ENCODE results near the gene MARK3.
A peak's percentile ranks its signal among the peaks of the same experiment; 100 is the strongest.

Gene MARK3

DNA sequence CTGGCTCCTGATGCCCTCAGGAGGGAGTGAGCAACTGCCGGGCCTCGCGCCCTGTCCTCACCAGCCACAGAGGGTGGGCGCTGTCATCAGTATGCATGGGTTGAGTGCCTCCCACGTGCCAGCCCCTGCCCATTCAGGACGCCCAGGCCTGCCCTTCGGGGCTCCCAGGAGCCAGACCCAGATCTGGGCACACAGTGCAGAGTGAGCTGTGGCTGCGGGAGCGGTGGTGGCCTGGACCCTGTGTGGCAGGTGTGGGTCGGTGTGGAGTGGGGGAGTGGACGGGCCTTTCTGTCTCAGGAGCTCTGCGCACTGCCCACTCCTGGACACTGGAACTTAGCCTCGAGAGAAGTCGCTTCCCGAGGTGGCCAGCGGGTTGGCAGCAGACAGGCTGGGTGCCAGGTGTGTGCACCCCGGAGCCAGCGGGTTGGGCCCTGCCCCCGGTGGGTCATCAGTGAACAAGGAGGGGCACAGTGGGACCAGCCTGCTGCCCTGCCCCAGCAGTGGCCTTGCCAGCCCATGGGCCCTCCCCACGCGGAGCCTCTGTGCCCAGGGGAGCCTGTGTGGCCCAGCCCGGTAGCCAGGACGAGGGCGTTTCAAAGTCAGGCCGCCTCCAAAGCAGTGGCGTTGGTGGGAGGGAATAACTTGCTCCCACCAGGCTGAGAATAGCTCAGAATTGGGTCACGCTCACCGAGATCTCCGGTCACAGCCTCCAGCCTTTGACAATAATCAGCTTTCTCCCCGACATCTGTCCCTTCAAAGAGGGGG, 153.3 kb downstream of the MARK3 start:
- DNase-seq (ENCODE audit: low spot score): no peak

DNA sequence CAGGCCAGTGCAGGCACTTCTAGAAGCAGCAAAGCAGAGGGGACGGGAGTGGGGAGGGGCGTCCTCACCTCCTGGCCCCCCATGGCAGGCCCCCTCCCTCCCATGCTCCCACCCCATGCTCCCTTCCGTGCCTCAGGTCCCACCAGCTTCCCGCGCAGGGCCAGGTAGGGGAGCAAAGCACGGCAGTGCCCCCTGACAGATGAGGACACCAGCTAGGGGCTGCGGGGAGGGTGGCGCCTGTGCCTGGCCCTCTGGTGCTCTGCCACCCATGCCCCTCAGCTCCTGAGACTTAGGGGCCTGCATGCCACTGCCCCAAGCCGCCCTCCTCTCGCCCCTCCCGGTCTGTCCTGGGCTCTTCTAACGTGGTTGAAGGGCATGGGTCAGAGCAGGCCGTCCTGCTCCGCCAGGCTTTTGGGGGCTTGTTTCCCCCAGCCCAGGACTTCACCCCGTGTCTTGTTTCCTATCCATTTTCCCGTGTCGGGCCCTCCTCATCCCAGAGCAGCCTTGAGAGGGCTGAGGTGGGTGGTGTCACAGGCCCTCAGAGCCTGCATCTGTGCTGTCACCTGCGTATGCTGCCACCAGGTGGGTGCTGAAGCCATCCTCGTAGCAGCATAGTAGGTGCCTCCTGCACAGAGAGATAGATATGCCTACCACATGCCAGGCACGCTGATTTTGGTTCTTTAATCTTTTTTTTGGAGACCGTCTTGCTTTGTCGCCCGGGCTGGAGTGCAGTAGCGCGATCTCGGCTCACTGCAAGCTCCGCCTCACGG, 154.0 kb downstream of the MARK3 start:
- DNase-seq (ENCODE audit: low spot score): no peak

GRCh38 chr14:103540821-103541708, 155.8 kb downstream of the MARK3 start:
- DNase-seq (ENCODE audit: low spot score): no peak

DNA sequence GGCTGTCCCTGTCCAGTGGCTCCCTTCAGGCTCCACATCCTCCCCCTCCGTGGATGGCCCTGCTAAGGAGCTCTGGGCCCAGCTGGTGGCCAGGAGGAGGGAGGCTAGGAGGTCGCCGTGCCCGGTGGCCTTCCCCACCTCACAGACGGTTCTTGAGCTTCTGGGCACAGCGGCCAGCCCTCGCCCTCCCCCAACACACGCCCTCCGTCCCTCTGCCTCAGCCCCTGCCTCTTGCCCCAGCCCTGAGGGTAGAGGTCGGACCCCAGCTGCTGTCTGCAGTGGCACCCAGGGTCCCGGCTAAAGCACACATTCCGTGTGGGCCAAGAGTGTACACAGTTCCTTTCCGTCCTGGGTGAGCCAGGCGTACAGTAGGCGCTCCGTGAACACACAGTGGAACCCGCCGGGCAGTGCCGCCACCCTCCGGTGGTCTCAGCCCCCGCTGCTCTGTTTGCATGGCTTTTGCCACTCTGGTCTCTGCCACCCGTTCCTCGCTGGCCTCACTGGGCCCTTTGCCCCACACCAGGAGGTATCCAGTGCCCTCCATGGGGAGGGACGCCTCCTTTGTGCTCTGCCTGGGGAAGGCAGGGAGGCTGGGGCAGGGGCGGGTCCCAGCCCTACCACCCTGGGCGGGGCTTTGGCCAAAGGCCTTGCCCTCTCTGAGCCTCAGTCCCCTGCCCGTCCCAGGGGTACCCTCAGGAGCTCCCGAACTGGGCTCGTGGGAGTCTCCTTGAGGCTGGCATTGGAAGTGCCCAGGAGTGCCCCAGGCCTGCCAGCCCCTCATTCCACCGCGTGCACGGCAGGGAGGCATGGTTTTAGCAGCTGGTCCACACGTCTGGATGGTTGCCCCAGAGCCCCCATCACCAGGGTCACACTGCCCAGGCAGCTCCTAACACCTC, 156.7 kb downstream of the MARK3 start:
- DNase-seq (ENCODE audit: low spot score): no peak

DNA sequence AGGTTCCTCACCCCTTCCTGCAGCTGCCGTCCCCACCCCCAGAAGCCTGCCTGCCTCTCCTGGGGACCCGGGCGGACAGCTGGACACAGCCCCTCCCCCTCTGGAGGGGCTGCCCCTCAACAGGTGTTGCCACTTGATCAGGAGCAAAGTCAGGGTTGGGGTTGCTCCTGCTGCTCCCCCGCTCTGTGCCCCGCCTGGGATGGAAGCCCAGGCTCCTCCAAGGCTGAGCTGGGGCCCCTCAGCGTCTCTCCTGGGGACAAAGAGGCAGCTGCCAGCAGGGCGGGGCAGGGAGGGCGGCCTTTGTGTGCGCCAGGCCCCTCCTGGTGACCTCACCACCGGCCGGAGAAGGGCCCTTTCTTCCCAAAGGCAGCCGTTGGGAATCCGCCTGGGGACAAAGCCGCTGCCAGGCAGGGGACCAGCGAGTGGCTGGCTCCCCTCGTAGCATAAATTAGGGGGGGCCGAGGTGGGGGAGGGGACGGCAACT, 157.4 kb downstream of the MARK3 start:
- DNase-seq (ENCODE audit: low spot score): no peak

- no peak for DNase-seq (ENCODE audit: low spot score)
Measured at GRCh38 chr14:103543140-103543539, 157.9 kb downstream of the MARK3 start.

DNA sequence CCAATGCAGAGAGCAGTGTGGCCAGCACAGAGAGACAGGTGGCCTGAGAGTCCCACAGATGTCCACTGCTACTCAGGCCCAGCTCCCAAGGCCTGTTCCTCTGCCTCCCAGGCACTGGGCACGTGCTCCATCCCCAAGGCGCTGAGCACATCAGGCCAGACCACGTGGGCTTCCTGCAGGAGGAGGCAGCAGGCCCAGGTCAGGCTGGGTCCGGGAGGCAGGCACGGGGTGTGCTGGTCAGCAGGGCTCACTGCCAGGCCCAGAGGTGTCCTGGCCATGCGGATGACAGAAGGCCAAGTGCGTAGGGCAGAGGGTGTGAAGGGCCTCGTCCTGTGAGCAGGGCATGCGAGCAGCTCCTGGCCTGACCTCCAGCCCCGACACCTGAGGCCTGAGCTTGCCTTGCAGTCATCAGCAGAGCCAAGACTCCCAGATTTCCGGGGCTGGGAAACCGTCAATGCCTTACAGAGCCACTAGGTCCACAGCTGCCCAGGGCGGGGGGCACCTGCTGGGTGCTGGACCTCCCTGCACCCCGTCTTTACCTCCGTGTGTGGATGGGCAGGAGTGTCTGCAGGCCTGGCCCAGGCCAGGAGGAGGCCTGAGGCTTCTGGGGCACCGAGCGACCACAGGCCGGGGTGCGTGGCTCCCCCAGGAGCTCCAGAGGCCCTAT, 158.6 kb downstream of the MARK3 start:
- no peak for DNase-seq (ENCODE audit: low spot score)

DNA sequence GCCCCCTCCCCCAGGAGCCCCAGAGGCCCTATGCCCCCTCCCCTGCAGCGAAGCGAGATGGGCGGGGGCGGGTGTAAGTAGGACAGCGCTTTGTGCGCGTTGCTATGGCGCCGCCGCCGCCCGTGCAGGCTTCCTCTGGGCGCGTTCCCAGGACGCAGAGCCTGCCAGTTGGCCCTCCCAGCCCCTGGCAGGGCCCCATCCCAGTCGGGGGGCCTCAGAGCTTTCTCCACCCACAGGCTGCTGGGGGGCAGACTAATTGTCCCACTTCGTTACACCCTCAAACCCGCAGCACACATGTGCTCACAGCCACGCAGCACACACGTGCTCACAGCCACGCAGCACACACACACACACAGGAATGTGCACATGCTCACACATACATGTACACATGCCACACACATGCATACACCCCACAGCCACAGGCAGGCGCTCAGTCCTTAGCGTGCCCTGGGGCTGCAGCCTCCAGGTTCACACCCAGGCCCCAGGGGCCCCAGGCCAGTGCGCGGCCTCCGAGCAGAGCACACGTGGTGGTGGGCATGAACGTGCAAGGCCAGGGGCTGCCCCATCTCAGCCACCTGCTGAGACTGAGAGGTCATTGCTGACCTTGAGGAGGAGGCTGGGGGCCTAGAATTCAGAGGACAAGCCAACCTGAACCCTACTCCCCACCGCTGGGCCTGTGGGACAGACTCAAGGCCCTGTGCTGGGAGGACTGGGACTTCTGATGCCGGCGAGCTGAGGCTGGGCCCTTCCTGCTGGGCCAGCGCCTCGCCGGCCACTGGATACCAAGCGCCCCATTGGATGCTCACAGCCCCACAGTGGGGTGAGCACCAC, 159.4 kb downstream of the MARK3 start:
- DNase-seq (ENCODE audit: low spot score): no peak

- DNase-seq (ENCODE audit: low spot score): no peak
Measured at GRCh38 chr14:103545219-103545914, 160.2 kb downstream of the MARK3 start.

DNA sequence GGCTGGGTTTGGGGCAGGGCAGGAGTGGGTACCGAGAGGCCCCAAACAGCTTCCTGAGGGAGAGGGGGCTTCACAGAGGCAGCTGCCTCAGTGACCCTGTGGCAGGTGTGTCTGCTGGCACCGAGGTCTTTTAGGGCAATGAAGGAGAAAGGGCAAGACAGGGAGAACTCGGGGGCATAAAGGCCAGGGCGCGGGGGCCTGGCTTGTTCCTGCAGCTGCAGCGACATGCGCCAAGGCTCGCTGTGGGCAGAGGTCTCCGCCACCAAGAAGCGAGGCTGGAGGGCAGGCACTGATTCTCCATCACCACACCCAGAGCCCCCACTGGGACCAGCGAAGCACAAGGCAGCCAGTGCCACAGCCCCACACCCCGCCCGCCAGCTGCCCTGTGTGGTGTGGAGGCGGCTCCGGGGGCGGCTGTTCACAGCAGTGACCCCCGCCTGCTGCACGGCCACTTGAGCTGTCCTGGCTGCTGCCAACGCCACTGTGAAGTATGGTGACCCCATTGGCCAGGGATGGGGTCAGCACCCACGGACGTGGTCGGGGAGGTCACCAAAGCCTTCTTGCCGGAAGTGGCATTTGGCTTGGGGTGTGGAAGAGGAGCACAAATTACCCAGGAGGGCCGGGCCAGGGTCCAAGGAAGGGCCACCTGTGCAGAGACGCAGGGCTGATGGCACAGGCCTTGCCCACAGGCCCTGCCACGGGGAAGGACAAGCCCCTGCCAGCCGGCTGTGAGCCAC, 160.9 kb downstream of the MARK3 start:
- DNase-seq (ENCODE audit: low spot score): no peak

DNA sequence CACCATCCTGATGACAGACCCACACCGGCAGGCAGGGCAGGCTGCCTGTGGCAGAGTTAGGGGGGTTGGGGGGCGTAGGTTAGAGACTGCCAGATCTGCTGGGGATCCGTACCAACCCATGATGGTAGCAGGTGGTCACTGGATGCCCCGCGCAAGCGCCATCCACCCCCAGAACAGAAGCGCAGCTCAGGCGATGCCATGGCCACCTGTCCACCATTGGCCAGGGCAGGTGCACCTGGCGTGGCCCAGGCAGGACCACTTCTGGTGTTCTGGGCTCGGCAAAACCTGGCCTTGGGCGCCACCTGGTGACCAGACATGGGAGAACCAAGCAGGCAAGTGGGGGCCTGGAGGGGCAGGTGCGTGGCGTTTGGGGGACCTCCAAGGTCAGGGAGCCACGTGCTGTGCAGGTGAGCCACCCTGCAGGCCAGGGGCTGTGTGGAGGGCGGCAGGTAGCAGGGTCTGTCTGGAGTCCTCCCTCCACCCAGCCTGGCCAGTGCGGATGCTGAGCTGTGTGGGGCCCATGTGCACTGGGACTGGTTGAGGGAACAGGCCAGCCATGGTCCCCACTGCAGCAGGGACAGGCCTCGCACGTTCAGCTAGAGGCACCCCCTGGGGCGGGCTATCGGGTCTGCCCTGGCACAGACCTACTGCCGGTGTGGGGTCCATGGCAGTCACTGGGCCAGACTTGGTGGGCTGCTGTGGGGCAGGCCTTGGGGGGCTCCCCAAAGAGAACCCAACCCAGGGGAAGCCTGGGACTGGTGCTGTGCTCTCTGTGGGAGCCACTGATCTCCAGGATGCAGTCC, 161.6 kb downstream of the MARK3 start:
- DNase-seq (ENCODE audit: low spot score): peak; percentile 80

- DNase-seq (ENCODE audit: low spot score): no peak
Measured at GRCh38 chr14:103547455-103547940, 162.3 kb downstream of the MARK3 start.

GRCh38 chr14:103547941-103548462, 162.8 kb downstream of the MARK3 start:
- no peak for DNase-seq (ENCODE audit: low spot score)

GRCh38 chr14:103548463-103549351, 163.5 kb downstream of the MARK3 start:
- DNase-seq (ENCODE audit: low spot score): no peak

GRCh38 chr14:103549361-103550311, 164.4 kb downstream of the MARK3 start:
- no peak for DNase-seq (ENCODE audit: low spot score)

Data from hepatic stellate cell (primary cell).